ENCODE measurements around the gene HTR3D. TPM values are rescaled to one million over a fixed set of nuclear protein-coding genes. Genes with fewer than 3 reads are reported as not detected.
"Not testable (repeated sequence)": the region's sequence is repeated elsewhere in the genome, so short reads cannot be mapped to it uniquely, and the experiment has no call there.

Gene HTR3D
- total RNA-seq, 1 experiment from 2014 or later = not detected

GRCh38 chr3:184045995-184046394 is 14.5 kb downstream of the HTR3D start:
- in situ Hi-C loops (cut with HindIII; ENCODE audit: low pct_unique_long_range_greater_than_20kb, low sequenced_read_pairs) = no loop called here
- no peak for DNase-seq (ENCODE audit: low read depth, low spot score)

GRCh38 chr3:184050217-184050847 is 18.8 kb downstream of the HTR3D start:
- in situ Hi-C loops (cut with HindIII; ENCODE audit: low pct_unique_long_range_greater_than_20kb, low sequenced_read_pairs) = no loop called here

GRCh38 chr3:184052767-184053166 is 21.2 kb downstream of the HTR3D start, which contains the start of gene HTR3C:
Gene HTR3C, plus strand, starts transcription at chr3:184053047. Its CDS starts 34 bp downstream, at chr3:184053081.
- no peak for DNase-seq (ENCODE audit: low read depth, low spot score)
- in situ Hi-C loops (cut with HindIII; ENCODE audit: low pct_unique_long_range_greater_than_20kb, low sequenced_read_pairs) = no loop called here

More at GRCh38 chr3:184050217-184050847, 18.8 kb downstream of the HTR3D start:
- DNase-seq (ENCODE audit: low read depth, low spot score) = no peak

- in situ Hi-C loops (cut with HindIII; ENCODE audit: low pct_unique_long_range_greater_than_20kb, low sequenced_read_pairs) = no loop called here
- no peak for DNase-seq (ENCODE audit: low read depth, low spot score)
Observed at GRCh38 chr3:184058029-184058428, 26.5 kb downstream of the HTR3D start.

GRCh38 chr3:184059424-184059823 is 27.9 kb downstream of the HTR3D start:
- in situ Hi-C loops (cut with HindIII; ENCODE audit: low pct_unique_long_range_greater_than_20kb, low sequenced_read_pairs) = no loop called here
- no peak for DNase-seq (ENCODE audit: low read depth, low spot score)

GRCh38 chr3:184062637-184063036 is 31.1 kb downstream of the HTR3D start:
- no peak for DNase-seq (ENCODE audit: low read depth, low spot score)
- in situ Hi-C loops (cut with HindIII; ENCODE audit: low pct_unique_long_range_greater_than_20kb, low sequenced_read_pairs) = no loop called here

- DNase-seq (ENCODE audit: low read depth, low spot score) = no peak
- in situ Hi-C loops (cut with HindIII; ENCODE audit: low pct_unique_long_range_greater_than_20kb, low sequenced_read_pairs) = no loop called here
Observed at GRCh38 chr3:184066211-184066610, 34.7 kb downstream of the HTR3D start.

- in situ Hi-C loops (cut with HindIII; ENCODE audit: low pct_unique_long_range_greater_than_20kb, low sequenced_read_pairs) = no loop called here
Observed at GRCh38 chr3:184067573-184068055, 36.1 kb downstream of the HTR3D start.

GRCh38 chr3:184068344-184068743 is 36.8 kb downstream of the HTR3D start:
- no peak for DNase-seq (ENCODE audit: low read depth, low spot score)
- in situ Hi-C loops (cut with HindIII; ENCODE audit: low pct_unique_long_range_greater_than_20kb, low sequenced_read_pairs) = no loop called here

More at GRCh38 chr3:184067573-184068055, 36.1 kb downstream of the HTR3D start:
- no peak for DNase-seq (ENCODE audit: low read depth, low spot score)

- DNase-seq (ENCODE audit: low read depth, low spot score) = not testable (repeated sequence)
Observed at GRCh38 chr3:184071142-184071541, 39.6 kb downstream of the HTR3D start.

GRCh38 chr3:184073621-184074020 is 42.1 kb downstream of the HTR3D start:
- DNase-seq (ENCODE audit: low read depth, low spot score) = no peak
- in situ Hi-C loops (cut with HindIII; ENCODE audit: low pct_unique_long_range_greater_than_20kb, low sequenced_read_pairs) = no loop called here

More at GRCh38 chr3:184071142-184071541, 39.6 kb downstream of the HTR3D start:
- in situ Hi-C loops (cut with HindIII; ENCODE audit: low pct_unique_long_range_greater_than_20kb, low sequenced_read_pairs) = not testable (repeated sequence)

- no peak for DNase-seq (ENCODE audit: low read depth, low spot score)
- in situ Hi-C loops (cut with HindIII; ENCODE audit: low pct_unique_long_range_greater_than_20kb, low sequenced_read_pairs) = no loop called here
Observed at GRCh38 chr3:184075901-184076300, 44.4 kb downstream of the HTR3D start.

- no peak for DNase-seq (ENCODE audit: low read depth, low spot score)
- in situ Hi-C loops (cut with HindIII; ENCODE audit: low pct_unique_long_range_greater_than_20kb, low sequenced_read_pairs) = no loop called here
Observed at GRCh38 chr3:184077881-184078280, 46.3 kb downstream of the HTR3D start.

- DNase-seq (ENCODE audit: low read depth, low spot score) = no peak
- in situ Hi-C loops (cut with HindIII; ENCODE audit: low pct_unique_long_range_greater_than_20kb, low sequenced_read_pairs) = no loop called here
Observed at GRCh38 chr3:184078851-184079250, 47.3 kb downstream of the HTR3D start.

- in situ Hi-C loops (cut with HindIII; ENCODE audit: low pct_unique_long_range_greater_than_20kb, low sequenced_read_pairs) = no loop called here
- DNase-seq (ENCODE audit: low read depth, low spot score) = no peak
Observed at GRCh38 chr3:184081116-184081830, 49.7 kb downstream of the HTR3D start.

GRCh38 chr3:184082034-184082433 is 50.5 kb downstream of the HTR3D start:
- DNase-seq (ENCODE audit: low read depth, low spot score) = no peak
- in situ Hi-C loops (cut with HindIII; ENCODE audit: low pct_unique_long_range_greater_than_20kb, low sequenced_read_pairs) = no loop called here

GRCh38 chr3:184082465-184082864 is 50.9 kb downstream of the HTR3D start:
- in situ Hi-C loops (cut with HindIII; ENCODE audit: low pct_unique_long_range_greater_than_20kb, low sequenced_read_pairs) = no loop called here
- DNase-seq (ENCODE audit: low read depth, low spot score) = no peak

GRCh38 chr3:184085389-184085852 is 53.9 kb downstream of the HTR3D start:
- in situ Hi-C loops (cut with HindIII; ENCODE audit: low pct_unique_long_range_greater_than_20kb, low sequenced_read_pairs) = no loop called here
- no peak for DNase-seq (ENCODE audit: low read depth, low spot score)
